GM21447 (cell line): ENCODE measurements around the gene LTB4R2.

Experiments
- ATAC-seq: cut with Tn5 transposase; IDR thresholded peaks from one replicate; pipeline ENCODE4 v1.9.1; 2021; ENCODE audit not compliant: unreplicated experiment

LTB4R2 gene

DNA sequence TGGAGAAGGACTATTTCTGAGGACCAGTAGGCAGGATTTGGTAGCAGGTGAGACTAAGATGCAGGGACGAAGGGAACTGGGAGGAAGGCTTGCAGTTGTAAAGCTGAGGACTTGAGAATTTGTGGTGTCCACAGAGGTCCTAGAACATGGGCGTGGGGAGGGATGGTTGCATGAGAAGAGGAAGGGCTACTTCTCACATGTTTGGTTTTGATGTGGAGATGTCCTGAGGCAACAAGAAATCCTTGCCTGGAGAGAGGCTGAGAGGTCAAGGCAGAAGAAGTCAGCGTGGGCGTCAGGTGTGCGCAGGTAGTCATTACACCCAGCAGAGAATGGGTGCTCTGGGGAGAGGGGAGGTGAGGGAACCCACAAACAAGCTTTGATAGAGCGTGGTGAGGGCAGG lies 32.9 kb upstream of the LTB4R2 start:
- ATAC-seq = no peak

DNA sequence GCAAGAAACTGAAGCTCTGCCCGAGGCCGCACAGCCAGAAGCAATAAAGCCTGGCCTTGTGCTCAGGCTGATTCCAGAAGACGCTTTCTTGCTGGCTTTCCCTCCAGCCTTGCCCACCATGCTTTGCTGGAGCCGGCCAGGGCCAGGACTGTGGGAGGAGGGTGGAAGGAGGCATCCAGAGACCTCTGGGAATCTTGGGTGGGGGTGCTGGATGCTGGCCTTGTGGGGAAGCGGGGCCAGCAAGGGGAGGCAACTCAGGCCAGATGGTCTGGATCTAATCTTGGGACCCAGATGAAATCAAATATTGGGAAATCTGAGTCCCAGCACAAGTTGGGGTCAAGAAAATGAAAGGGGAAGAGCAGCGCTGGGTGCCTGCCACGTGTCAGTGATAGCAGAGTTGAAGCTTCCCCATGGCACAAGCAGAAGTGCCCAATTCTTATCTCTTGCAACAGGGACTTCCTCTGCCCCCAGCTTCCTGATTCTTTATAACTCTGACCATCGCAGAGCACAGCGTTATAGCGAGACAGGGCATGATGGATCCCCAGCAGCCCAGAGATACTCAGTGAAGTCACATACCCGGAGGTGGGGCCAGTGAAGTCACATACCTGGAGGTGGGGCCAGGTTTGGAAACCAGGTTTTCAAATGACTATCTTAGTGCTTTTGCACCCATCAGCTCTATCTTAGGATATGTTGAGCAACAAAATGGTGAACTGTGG lies 32.2 kb upstream of the LTB4R2 start:
- ATAC-seq = no peak

DNA sequence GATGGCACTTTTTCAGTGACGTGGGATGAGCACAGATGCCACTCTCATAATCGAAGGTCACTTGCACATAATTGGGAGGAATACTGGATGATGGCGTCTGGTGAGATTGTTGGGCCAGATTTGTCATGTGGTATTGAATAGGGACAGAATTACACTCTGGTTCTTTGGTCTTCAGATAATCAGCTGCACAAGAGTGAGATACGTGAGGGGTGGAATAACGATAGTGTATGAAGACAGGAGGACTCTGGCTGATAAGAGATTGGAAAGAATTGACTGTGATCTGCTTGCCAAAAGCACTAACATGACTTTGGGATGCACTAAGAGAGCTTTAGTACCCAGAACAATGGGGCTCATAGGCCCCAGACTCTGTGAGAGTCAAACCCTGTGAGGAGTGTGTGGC lies 31.5 kb upstream of the LTB4R2 start:
- ATAC-seq = no peak

DNA sequence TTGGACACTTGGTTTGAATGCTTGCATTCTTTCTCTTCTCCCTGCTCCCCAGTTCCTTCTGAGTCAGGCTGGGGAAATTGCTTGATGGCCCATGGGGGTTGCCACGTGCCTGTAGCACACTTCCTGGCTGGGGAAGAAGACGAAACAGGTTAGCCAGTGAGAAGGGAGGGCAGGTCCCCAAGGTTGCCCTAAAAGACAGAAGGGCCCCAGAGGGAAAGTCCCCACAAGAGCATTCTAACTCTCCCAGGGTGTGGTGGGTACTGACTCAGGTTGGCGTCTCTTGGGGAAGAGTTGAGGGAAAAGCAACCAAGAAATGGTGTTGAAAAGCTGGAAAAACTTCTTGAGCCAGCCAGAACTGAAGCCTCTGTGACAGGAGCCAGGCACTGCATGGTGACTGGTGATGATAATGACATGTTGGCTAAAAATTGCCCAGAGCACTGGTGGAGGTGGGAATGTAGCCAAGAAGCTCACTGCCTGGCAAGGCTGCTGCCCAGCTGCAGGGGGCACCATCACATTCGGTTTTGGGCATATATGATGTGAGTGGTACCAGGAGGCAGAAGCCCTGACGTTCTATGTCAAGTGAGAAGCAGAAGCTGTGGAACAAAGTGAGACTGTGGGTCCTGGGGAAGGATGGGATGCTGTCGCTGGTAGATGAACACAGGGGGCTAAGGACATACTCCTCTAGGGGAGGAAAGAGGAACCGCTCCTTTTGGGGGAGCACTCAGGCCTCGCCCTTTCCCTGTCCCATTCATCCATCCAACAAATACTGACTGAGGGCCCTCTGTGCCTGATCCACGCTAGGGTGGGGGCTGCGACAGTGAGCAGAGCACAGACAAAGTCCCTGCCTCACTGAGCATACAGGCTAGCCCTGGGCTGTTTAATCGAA lies 30.4 kb upstream of the LTB4R2 start:
- ATAC-seq = peak; percentile 69

DNA sequence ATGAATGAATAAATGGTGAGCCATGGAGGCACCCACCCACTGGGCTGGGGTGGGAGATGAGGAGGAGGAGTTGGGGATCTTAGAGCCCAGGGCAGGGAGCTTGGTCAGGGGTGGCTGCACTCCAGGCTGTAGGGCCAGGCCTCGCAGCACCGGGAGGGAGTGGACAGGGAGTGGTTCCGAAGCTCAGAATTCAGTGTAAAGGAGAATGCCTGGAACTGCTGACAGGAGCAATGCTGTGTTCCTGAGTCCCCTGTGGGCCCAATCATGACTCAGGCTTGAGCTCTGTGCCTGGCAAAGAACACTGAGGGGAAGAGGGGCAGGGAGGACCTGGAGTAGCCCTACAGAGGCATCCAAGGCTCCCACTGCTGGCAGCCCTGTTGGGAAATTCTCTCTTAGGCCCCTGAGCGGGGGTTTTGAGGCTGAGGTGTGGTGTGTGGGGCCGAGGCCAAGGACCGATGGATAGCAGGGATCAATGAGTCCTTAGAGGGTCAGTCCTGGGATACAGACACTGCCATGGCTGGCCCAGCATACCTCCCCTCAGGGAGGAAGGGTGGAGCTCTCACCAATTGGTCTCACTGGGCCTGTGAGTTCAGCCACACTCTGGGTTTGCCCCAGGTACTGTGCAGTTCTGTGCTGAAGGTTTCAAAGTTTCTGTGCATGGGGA lies 29.0 kb upstream of the LTB4R2 start:
- no peak for ATAC-seq

DNA sequence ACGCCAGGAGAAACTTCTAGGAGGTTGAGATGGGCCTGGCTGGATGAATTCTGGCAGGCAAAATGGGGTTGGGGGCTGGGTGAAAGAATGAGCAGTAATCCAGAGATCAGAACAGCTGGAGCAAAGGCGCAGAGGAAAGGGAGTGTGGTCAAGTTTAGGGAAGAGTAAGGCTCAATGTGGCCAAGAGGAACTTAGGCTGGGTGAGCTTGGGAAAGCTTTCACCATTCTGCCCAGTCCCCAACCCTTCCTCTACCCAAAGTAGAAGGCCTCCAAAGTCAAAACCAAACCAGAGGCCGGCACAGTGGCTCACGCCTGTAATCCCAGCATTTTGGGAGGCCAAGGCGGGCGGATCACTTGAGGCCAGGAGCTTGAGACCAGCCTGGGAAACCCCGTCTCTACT lies 28.3 kb upstream of the LTB4R2 start:
- no peak for ATAC-seq

DNA sequence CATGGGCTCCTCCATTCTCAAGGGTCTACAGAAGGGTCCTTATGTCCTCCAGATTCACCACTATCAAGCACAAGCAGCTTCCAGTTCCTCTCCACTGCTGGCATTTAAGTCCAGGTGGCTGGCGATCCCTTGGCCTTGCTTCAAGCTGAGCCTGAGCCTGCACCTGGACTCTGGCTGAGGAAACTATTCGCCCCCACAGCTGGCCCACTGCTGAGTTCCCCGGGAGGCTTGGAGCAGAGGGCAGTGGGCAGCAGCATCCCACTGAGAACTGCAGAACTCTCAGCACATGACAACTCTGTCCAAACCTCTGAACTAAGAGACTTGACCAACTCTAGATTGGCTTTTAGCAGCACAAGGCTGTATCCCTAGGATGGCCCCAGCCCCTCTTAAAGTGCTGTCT lies 27.2 kb upstream of the LTB4R2 start:
- no peak for ATAC-seq

DNA sequence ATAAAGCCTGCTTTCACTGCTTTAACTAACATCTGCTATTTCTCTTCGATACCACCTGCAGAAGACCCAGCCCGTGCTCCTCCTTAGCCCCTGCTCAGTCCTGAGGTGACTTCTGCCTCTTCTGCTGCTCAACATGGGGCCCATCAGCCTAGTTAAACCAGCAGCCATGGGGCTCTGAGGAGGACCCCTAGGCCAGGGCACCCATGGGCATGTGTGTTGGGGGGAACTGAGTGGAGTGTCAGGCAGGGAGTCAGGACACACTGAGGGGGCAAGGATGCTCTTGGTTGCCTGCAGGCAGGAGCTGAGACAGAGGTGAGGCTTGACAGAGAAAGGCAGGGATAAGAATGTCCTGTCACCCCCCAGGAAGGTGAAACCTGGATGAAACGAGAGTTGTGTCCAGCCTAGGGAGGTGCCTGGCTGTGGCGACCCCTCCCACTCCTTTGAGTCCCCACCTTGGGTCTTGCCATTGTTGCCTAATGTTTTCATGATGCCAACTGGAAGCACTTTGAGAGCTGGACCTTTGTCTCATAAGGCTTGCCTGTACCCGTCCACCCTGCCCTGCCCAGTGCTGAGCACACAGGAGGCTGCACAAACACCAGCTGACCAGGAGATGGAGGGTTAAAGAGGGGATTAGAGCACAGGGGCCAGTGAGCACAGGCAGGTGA lies 26.0 kb upstream of the LTB4R2 start:
- ATAC-seq = no peak

DNA sequence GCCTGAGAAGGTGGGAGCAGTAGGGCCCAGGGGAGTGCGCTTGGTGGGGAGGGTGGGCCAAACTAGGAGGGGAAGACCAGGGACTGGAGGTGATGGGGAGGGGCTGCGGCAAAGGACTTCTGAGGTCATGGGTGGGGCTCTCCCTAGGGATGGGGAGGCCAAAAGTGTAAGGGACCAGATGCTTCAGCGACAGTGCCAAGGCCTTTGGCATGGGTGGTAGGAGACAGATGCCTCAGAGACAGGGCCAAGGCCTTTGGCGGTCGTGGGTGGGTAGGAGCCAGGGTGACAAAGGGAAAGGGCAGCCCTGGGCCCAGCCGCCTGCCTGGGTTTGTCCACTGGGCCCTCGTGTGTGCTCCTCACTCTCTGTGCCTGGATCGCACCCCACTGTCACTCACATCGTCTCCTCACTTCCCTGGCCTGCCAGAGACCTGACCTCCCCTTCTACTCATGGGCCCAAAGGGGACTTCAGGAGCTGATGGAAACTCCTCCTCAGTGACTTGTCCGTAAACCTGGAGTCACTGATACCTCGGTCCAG lies 25.4 kb upstream of the LTB4R2 start:
- no peak for ATAC-seq

DNA sequence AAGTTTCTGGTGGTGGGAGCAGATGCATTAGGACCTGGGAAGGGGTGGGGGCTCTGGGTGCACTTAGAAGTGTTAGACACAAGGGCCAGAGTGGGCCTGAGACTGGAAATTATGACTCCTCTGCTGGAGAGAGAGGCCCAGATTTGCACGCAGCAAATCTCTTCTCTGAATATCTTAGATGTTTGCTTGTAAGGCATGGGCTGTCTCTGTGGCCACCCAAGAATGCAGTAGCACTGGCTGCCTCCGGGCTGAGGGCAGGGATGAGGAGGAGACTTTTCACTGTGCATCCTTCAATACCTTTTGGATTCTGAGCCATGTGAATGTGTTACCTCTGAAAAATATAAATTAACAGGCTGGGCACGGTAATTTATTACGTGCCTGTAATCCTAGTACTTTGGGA lies 24.6 kb upstream of the LTB4R2 start:
- ATAC-seq = no peak

DNA sequence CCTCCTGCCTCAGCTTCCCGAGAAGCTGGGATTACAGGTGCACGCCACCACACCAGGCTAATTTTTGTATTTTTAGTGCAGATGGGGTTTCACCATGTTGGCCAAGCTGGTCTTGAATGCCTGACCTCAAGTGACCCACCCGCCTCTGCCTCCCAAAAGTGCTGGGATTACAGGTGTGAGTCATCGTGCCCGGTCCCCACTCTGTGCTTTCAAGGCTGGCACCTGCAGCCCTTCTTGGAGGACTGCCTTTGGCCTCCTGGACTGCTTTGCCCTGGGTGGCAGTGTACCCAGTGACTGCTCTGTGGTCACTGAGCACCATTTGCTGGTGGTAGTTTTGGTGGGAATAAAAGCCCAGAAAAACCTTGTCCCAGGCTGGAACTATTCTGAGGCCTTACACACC lies 22.9 kb upstream of the LTB4R2 start:
- ATAC-seq = no peak

DNA sequence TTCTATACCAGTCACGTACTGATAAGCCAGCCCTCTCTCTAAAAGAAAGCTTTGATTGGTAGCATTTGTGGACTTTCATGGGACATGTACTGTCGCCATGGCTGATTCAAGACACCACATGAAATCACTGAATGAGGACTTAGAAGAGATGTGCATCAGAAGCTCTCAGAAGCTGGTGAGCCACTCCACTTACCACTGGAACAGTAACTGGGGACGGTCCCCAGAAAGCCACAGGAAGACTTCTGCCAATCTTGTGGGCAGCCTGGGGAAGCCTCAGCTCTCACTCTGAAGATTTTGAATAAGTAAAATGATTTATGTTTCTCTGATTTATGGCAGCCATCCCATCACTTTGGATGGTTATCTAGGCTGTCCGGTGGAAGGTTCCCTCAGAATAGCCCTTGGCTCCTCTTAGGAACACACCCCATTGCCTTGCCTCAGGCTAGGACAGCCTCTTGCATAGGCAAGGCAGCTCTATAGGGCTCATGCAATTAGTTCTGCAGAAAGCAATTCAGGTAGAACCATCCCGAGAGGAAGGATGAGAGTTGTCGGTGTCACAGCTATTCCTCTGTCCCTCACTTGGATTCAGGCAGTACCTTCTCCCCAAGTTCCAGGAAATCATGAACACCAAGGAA lies 20.2 kb upstream of the LTB4R2 start:
- ATAC-seq = peak; percentile 69

DNA sequence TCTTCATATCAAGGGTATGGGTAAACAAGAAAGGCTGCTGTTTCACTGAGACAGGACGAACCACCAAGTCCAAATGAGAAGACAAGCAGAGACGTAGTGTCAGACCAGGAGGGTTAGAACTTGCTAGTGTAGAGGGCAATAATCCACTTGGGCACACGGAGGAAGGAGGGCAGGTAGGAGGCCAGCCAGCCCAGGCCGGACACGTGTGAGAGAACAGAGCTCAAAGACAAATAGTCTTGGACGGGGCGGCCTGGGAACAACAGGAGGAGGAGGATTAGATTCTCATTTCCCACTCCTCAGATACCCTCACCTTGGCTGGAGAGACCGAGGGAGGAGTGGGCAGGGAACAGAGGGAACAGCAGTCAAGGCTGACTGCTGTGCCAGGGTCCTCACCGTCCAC lies 19.2 kb upstream of the LTB4R2 start:
- ATAC-seq = no peak

DNA sequence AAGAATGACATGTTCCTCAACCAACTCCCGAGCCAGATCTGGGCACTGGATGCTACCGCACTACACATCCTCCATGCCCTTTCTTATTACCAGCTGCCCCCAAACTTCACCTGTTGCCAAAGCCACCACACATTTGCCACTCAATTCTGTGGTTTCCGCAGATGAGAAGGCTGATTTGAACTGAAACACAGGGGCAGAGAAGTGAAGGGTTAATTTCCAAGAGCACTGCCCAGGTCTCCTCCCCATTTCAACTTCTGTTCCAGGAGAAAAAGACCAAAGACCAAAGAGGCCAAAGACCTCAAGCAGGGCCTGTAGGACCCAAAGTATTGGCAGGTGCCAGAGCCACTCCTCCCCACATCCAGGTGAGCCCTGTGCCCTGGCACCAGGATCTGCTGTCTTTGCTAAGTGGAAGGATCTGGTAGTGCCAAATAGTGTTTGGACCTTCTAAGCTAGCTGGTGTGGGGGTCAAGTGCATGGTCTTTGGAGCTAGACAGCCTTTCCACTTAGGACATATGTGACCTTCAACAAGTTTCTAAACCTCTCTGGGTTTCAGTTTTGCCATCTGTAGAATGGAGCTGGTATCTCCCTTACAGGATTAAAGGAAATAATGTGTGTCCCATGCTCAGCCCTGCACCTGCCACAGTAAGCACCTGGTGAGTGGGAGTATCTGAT lies 18.4 kb upstream of the LTB4R2 start:
- ATAC-seq = no peak

DNA sequence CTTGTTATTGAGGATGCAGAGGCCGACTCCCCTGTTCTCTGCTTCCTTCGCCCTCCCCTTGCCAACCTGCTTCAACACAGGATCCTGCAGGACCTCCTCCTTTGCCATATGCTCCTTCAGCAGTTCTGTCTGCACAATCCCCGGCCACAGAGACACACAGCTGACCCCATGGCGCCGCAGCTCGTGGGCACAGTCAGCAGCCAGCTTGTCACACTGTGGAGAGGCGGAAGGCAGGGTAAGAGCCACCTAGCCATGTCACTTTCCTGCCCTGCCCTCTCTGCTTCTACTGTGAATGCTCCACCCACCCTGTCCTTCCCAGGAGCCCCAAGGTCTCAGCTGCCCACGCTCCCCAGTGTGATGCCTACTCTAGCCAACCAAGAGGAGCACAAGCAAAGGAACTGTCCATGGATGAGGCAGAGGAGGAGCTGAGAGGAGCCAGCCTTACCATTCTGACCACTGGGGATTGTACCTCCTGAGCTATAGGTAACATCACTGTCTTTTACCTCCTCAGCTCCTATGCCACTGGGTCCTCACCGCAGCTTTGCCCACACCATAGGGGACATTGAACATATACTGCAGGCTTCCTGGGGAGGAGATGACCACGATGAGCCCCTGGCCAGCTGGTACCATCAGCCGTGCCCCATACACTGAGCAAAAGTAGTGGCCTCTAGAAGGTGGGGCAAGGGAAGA lies 17.7 kb upstream of the LTB4R2 start:
- no peak for ATAC-seq

DNA sequence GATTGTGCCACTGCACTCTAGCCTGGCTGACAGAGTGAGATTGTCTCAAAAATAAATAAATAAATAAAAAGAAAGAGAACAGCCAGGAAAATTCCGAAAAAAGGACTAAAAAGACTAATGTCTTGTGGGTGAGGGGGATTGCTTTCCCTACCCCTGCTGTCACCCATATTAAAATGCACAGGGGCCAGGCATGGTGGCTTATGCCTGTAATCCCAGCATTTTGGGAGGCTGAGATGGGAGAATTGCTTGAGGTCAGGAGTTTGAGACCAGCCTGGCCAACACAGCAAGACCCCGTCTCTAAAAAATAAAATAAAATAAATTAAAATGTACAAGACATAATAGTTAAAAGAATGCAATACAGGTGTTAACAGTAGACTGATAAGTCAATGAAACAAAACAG lies 16.4 kb upstream of the LTB4R2 start:
- ATAC-seq = no peak

DNA sequence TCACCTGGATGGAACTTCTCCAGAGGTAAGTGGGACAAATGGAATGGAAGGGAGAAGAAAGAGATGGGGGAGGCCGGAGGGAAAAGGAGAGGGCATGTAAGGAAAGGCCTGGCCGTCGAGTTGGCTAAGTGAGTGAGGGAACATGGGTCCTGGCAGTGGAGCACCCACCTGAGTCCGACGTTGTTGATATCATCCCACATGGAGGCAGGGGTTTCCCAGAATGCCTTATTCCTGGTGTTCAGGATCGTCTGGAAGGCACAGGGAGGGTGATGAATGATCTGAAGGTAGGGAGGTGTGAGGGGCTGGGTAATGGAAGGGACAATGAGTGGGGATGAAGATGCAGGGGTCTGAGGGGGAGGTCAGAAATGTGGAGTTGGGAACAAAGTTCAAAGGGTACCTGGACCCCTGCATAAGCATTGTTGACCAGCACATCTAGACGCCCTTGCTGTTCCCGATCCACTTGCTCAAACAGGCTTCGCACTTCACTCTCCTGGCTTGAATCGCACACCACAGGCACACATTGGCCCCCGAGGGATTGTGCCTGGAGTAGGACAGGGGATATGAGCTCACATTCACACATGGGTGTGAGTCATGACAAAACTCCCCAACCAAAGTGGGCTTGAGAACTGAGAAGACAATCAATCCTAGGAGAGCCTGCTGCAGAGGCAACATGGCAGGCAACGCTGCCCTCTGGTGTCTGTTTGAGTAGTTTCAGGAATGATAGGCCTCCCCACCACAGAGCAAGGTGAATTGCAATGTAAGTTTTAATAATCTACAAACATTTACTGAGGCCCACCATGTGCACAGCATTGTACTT lies 13.4 kb upstream of the LTB4R2 start:
- ATAC-seq = peak; percentile 41

DNA sequence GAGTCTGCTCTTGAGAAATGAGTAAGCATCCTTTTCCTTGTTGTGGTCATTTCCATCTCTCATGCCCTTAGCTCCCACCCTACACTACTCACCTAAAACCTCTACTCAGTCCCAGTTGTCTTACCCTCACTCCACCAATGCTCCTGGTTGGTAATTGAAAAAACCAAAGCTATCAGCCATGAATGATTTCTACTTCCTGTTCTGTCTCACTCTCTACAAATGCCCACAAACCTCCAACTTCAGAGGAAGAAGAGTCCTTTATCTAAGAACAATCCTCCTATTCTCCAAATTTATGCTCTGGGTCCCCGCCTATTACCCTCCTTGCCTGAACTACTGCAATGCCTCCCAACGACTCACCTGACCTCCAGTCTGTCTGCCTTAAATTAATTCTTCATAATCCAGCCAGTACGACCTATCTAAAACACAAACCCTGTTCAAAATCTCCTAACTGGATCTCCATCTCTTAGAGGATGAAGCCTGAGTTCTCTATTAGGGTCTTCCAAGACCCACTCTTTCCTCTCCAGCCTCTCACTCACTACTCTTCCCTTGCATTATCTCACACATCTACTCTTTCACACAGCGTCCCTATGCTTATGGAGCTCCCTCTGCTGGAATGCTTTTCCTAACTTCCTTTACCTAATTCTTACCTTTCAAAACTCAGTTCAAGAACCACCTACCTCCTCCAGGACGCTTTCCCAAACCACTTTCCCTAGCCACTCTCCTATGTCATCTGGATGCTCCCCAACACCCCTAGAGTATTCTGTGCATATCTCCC lies 12.6 kb upstream of the LTB4R2 start:
- peak; percentile 21 for ATAC-seq
